Stimulated activated CD8-positive, alpha-beta memory T cell treated with anti-CD3 and anti-CD28 coated beads, Interleukin-7, amount 100 ng/mL, for 24 hours (primary cell): ENCODE data around the gene CCDC197.
A peak's percentile ranks its signal among the peaks of the same experiment; 100 is the strongest.

Source experiments
- DNase-seq: peaks from one replicate; pipeline ENCODE4 v3.0.0-alpha.2; 2020; ENCODE audit warnings: low read depth

Gene CCDC197

DNA sequence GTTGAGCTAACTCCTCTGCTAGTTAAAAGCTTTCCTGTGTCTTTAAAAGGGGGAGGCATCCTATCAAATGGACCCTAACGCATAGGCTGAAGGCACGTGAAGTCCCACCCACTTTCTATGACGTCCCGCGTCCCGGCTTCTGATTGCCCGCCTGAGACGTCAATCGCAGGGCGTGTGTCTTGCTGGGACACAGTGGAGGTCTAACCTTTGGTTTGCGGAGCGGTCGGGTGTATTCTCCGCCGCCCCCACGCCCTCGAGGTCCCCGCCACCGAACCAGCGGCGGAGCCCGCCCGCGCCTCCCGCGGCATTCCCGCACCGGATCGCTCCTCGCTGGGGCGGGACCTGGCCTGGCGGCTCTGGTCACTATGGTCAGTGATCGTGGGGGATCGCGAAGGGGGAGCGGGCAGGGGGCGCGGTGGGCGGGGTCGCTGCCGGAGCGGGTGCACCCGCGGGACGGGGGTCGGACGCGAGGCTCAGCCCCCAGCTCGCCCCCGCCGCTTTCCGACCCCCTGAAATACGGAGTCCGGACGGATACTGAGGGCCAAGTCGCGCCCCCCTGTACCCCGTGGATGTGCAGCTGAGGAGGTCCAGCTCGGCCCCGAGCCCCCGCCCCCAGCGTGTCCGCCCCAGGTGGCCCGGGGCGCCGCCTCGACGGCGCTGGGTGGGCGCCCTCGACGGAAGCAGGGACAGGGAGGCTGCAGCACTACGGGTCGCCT is 29.2 kb downstream of the CCDC197 start, which contains the start of gene OTUB2:
Gene OTUB2, plus strand, starts transcription at position 168 of the 716 bp plus-strand sequence. Its CDS starts 198 bp downstream, at position 366.
- DNase-seq: peak; percentile 91

GRCh38 chr14:94026889-94027469 is 29.9 kb downstream of the CCDC197 start:
- no peak for DNase-seq

GRCh38 chr14:94027566-94028449 is 30.7 kb downstream of the CCDC197 start:
- DNase-seq: no peak

DNA sequence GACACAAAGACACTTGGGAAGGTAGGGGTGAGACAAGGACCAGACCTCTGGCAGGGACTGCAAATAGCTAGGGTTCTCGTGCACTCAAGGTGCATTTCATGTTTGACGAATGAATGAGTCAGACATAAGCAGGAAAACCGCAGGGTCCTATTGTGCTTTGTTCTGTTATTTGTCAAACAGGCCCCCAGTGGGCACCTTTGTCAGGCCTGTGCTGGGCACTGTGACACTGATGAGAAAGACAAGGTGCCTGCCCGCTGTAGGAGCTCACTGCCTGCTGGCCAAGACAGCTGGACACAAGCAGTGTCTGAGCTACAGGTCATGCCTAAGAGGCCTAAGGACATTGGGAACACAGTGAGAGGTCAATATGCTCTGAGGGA is 31.3 kb downstream of the CCDC197 start:
- no peak for DNase-seq

DNA sequence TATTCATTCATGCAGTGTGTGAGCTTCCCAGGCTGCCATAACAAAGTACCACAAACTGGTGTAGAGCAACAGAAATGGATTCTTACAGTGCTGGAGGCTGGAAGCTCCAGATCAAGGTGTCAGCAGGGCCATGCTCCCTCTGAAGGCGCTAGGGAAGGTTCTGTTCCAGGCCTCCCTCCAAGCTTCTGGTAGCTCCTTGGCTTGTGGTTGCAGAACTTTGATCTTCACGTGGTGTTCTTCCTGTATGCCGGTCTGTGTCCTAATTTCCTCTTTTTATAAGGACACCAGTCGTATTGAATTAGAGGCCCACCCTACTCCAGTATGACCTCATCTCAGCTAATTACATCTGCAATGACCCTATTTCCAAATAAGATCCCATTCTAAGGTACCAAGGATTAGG is 32.2 kb downstream of the CCDC197 start:
- no peak for DNase-seq

- DNase-seq: no peak
Observed at GRCh38 chr14:94029671-94030203, 32.6 kb downstream of the CCDC197 start.

- no peak for DNase-seq
Observed at GRCh38 chr14:94030571-94030970, 33.5 kb downstream of the CCDC197 start.

DNA sequence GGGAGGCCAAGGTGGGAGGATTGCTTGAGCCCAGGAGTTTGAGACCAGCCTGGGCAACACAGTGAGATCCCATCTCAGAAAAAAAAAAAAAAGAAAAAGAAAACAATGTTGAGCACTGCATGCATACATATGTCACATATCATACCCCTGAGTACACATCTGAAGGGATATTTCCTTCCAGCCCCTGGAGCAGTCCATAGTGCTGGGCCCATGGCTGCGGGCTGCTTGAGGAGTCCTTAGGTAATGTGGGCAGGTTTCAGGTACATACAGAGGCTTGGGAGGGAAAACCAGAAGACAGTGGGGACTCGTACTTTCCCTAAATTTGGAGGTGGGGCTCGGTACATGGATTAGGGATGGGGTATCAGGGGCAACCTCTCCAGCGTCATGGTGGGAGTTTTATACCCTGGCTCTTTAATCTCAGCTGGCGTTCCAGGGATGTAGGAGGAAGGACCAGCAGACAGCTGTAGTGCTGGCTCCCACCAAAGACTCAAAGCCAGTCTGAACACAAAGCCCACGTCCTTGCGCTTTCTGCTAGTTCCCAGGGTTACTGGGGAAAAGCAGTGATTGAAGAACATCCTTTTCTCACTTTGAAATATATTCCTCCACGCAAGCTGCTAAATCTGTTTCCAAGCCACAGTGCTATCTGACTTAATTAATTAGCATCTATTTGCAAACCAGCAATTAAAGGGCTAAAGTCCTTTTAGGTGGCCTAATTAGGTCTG is 34.2 kb downstream of the CCDC197 start:
- no peak for DNase-seq

DNA sequence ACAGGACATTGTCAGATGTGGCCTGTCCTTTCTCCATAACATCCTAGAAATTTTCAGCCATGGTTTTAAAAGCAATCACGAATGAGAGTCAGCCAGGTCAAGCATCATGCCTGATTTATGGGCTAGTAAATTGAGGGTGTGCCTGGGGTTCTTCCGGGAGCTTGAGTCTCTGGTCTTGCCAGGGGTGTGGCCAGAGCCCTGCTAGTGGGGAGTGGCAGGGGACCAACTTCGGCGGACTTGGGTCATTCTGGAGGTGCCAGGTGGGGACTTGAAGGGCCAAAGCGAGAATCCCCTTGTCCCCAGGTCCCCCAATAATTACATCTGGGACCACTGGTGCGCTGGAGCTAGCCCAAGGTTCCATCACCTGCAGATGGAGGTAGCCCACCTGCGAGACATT is 34.8 kb downstream of the CCDC197 start:
- no peak for DNase-seq

DNA sequence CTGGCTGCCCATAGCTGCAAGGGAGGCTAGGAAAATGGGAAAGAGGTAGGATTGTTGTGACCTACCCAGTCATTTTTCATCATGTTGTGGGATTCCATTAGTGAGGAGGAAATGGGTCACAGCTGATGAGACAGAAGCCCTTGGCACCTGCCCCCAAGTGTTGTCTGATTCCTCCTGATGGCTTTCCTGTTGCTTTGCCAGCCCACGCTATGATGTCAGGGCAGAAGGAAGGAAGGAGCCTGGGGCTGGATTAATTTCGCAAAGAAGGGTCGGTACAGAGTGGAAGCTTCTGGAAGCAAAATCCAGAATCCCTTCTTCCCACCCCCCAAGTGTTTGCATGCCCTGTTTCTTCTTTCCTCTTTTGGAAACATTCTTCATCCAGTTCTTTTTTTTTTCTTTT is 37.8 kb downstream of the CCDC197 start:
- DNase-seq: no peak

DNA sequence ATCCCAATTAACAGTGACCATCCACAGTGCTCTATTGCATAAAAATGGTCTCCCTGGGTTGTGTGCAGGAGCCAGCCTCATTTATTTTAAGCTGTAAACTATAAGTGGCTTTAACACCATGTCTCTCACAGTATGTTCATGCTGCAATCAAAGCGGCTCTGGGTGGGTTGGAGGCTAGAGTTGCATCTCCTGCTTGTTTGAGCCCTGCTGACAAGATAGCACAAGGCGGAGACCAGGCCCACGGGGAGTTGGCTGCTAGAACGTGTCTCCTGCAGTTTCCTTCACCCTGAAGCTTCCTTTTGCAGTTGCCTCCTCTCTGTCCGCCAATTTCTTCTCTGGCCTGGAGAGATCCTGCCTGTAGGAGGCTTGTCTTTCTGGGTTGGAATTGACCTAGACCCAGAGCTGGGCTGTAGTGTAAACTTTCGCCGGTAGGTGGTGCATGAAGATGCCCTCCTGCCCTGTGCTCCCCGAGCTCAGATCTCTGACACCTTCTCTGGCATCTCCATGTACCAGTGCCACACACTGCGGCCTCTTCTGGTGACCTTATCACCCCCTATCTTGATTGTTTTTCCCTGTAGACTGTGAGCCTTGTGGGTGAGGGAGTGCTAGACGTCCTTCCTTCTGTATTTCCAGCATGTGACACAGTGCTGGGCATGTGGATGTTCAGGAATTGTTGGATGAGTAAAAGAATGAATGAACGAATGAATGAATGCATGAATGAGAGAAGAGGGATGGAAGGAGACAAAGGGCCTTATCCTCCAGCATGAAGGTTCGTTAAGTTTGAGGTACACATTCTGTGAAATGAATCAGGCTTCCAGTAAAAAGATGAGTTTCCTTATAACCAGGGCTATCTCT is 39.4 kb downstream of the CCDC197 start:
- peak; percentile 63 for DNase-seq

DNA sequence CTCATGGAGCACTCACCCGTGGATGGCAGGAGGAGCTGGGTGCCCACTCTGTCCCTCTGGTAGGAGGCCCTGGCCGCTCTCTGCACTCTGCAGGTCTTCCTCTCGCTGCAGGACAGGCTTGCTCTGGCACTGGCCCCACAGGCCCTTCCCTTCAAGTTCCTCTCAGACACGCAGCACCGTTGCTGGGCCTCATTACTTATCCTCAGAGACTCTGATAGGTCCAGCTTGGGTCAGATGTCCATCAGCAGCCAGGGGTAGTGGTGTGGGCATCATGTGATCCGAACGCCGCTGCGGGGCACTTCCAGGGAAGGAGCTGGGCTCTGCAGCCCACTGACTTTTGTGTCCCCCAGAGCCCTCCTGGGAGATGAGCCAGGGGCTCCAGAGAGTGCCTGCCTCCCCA is 40.9 kb downstream of the CCDC197 start:
- no peak for DNase-seq

DNA sequence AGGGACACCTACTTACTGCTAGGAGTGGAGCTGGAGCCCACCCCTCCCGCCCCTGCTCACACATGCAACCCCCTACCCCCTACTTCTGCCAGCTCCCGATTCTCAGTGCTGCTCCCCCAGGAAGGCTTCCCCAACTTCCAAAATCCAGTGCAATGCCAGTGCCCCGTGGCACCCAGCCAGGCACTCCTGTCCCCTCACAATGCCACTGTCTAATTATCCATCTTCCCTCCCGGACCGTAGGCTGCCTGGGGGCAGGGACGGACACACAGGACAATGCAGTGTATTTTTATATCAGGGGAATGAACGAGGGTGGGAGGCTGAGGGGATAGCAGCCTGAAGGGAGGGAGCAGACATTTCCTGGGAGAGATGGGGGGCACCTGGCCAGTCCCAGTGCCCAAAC is 41.4 kb downstream of the CCDC197 start:
- DNase-seq: no peak

- DNase-seq: no peak
Observed at GRCh38 chr14:94038921-94039629, 42.0 kb downstream of the CCDC197 start.

GRCh38 chr14:94040247-94040646 is 43.1 kb downstream of the CCDC197 start:
- DNase-seq: no peak

DNA sequence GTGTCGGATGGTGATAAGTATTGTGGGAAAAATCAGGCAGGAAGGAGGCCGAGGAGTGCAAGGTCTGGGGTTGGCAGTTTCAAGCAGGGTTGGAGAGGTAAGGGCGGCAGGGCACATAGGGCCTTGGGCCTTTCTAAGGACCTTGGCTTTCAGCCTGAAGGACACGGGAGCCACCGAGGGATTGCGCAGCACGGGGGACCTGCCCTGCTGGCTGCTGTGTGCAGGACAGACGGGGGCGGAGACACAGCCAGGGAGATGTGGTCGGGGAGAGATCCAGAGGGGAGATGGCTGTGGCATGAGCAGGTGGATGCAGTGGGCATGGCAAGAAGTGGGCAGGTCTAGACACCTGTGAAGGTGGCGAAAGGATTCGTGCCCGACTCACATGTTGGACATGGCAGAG is 43.7 kb downstream of the CCDC197 start:
- no peak for DNase-seq

- DNase-seq: no peak
Observed at GRCh38 chr14:94041551-94042346, 44.6 kb downstream of the CCDC197 start.

- DNase-seq: no peak
Observed at GRCh38 chr14:94042433-94043091, 45.5 kb downstream of the CCDC197 start.
